Stimulated activated CD4-positive, alpha-beta T cell treated with anti-CD3 and anti-CD28 coated beads, Interleukin-1b, Interleukin-23, amount 100 ng/mL, for 1 hour (primary cell): ENCODE measurements around the gene IL1R2.

Source experiments
- DNase-seq, 2 donors: peaks; one replicate each; pipeline ENCODE4 v3.0.0-alpha.2; 2020; ENCODE audit warnings: low read depth in 2 of 2

Gene IL1R2

GRCh38 chr2:102020596-102021170 lies 28.9 kb downstream of the IL1R2 start:
- peak; percentile 57 to 82 for DNase-seq

- DNase-seq = no peak
These were observed 30.0 kb downstream of the IL1R2 start for GRCh38 chr2:102021779-102022178.

GRCh38 chr2:102022884-102023539 lies 31.3 kb downstream of the IL1R2 start:
- DNase-seq = no peak

- no peak for DNase-seq
These were observed 32.6 kb downstream of the IL1R2 start for GRCh38 chr2:102024410-102024809.

GRCh38 chr2:102025016-102025501 lies 33.3 kb downstream of the IL1R2 start:
- no peak for DNase-seq

- DNase-seq = no peak
These were observed 34.0 kb downstream of the IL1R2 start for GRCh38 chr2:102025583-102026267.

GRCh38 chr2:102027036-102027980 lies 35.5 kb downstream of the IL1R2 start:
- DNase-seq = no peak

- no peak for DNase-seq
These were observed 36.7 kb downstream of the IL1R2 start for GRCh38 chr2:102028470-102028869.

- DNase-seq = no peak
These were observed 37.6 kb downstream of the IL1R2 start for GRCh38 chr2:102029405-102029804.

GRCh38 chr2:102029952-102030351 lies 38.2 kb downstream of the IL1R2 start:
- DNase-seq = no peak

- no peak for DNase-seq
These were observed 38.7 kb downstream of the IL1R2 start for GRCh38 chr2:102030502-102030854.

GRCh38 chr2:102030855-102031527 lies 39.2 kb downstream of the IL1R2 start:
- DNase-seq = no peak

- no peak for DNase-seq
These were observed 40.7 kb downstream of the IL1R2 start for GRCh38 chr2:102032368-102033030.

- no peak for DNase-seq
These were observed 41.4 kb downstream of the IL1R2 start for GRCh38 chr2:102033031-102033749.

GRCh38 chr2:102033750-102034682 lies 42.3 kb downstream of the IL1R2 start:
- DNase-seq = no peak

GRCh38 chr2:102034683-102035548 lies 43.2 kb downstream of the IL1R2 start:
- DNase-seq = no peak

- no peak for DNase-seq
These were observed 45.9 kb downstream of the IL1R2 start for GRCh38 chr2:102037681-102038080.

- no peak for DNase-seq
These were observed 48.5 kb downstream of the IL1R2 start for GRCh38 chr2:102040229-102040628.
